NT2/D1 (cell line): ENCODE results near the gene DTNB.

Experiments
- YY1 ChIP-seq: IDR thresholded peaks from 2 replicates; pipeline ENCODE4 v1.6.1; 2011; ENCODE audit not compliant: insufficient read length, insufficient read depth
- ZNF274 ChIP-seq: IDR thresholded peaks from 2 replicates; pipeline ENCODE4 v1.6.1; 2011; ENCODE audit warnings: mild to moderate bottlenecking, low read depth, low read length

GRCh38 chr2:25552318-25552717, 121.1 kb downstream of the DTNB start:
- no peak for TF ChIP-seq YY1
- TF ChIP-seq ZNF274 = no peak
